Gastroesophageal sphincter (tissue), 3 donors: ENCODE measurements around the gene NR3C2.

ENCODE experiments used
- CTCF ChIP-seq, 4 experiments: fragments of 200-600 bp in 2 of 4; fragments of 450-650 bp in 2 of 4; sonication (generic) in 1 of 4; IDR thresholded peaks; one replicate each; pipeline ENCODE4 v1.5.1; 2017 to 2019; ENCODE audit warnings: antibody characterized with exemption in 4 of 4, mild to moderate bottlenecking in 2 of 4, moderate library complexity in 2 of 4
- POLR2A ChIP-seq, 2 donors: fragments of 450-650 bp; IDR thresholded peaks; one replicate each; pipeline ENCODE4 v1.6.1; 2017; ENCODE audit warnings: antibody characterized with exemption in 2 of 2, mild to moderate bottlenecking in 2 of 2, moderate library complexity in 1 of 2
- POLR2AphosphoS5 ChIP-seq: sonication (generic); formaldehyde crosslinking; IDR thresholded peaks from one replicate; pipeline ENCODE4 v1.6.1; 2017; ENCODE audit warnings: antibody characterized with exemption

- no peak for TF ChIP-seq CTCF (IDR thresholded peaks at IDR 0.05)
- TF ChIP-seq POLR2A (IDR thresholded peaks at IDR 0.05) = no peak
- no peak for TF ChIP-seq POLR2AphosphoS5
Measured at GRCh38 chr4:148453833-148454232, 11.6 kb upstream of the NR3C2 start.
